ENCODE data around the gene ATP1A4.

Gene ATP1A4

DNA sequence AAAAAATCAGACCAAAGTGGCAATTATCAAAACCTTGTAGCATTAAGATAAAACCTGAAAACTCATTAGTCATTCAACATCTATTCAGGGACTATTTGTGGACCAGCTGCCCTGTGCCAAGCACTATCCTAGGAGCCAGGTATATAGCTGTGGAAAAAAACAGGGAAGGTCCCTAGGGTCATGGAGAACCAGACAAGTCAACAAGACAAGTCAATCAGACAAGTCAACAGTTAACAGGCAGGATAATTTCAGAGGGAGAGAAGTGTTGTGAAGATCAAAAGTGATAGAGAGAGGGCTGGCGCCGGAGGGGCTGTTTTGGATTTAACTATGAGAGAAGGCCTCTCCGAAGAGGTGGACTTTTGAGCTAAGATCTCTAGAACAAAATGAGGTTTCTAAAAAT lies 3.3 kb upstream of the ATP1A4 start:
- no peak for DNase-seq

DNA sequence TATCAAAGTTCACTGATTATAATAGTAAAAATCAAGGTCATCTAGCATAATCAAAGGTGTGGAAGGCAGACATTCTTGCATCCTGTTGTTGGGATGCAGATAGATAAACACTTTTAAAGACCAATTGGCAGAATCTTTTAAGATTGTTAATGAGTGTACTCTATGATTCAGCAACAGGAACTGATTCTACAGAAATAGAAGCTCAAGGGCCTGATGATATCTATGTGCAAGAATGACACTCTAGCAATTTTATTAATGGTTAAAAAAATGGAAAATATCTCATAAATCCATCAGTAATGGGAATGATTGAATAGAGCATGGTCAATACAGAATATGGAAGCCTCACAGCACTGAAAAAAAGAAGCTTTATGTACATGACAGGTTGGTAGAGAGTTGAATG lies 2.2 kb upstream of the ATP1A4 start:
- DNase-seq, result no peak

DNA sequence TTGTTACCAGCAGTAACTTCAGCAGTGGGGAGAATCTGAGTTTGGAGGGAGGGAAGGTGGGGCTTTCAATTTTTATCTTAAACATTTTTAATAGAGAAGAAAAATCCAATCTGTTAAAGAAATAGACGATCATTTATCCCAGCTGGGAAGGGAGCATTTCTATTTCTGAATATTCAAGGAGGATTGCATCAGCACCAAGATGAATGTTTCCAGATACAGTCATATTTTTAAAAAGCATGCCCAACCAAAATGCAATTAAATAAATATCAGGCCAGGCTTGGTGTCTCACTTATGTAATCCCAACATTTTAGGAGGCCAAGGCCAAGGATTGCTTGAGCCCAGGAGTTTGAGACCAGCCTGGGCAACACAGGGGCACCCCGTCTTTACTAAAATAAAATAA lies 1.7 kb upstream of the ATP1A4 start:
- no peak for DNase-seq

DNA sequence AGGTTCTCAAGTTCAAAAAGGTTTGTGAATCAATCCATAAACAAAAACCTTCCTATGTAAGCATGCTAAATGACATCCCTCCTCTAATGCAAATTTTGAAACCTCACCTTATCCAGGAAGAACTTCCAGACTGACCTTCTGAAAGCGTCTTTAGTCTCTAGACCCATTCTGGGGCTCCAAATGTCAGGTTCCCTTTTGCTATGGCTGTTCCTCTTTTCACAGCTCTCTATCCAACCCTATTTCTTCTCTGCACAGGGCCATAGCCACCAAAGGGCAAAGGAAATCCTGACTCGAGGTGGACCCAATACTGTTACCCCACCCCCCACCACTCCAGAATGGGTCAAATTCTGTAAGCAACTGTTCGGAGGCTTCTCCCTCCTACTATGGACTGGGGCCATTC lies 3.4 kb downstream of the ATP1A4 start:
- no peak for DNase-seq

DNA sequence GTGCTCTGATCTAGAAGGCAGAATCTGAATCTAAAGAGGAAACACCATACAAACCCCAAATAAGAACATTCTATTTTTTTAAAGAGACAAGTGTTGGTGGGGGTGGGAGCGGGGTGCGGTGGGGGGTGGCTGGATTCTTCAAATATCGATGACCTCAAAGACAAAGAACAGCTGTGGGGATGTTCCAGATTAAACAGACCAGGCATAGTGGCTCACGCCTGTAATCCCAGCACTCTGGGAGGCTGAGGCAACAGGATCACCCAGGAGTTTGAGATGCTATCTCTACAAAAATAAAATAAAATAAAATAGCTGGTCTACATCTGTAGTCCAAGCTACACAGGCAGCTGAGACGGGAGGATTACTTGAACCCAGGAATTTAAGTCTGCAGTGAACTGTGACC lies 5.0 kb downstream of the ATP1A4 start:
- DNase-seq, result no peak

DNA sequence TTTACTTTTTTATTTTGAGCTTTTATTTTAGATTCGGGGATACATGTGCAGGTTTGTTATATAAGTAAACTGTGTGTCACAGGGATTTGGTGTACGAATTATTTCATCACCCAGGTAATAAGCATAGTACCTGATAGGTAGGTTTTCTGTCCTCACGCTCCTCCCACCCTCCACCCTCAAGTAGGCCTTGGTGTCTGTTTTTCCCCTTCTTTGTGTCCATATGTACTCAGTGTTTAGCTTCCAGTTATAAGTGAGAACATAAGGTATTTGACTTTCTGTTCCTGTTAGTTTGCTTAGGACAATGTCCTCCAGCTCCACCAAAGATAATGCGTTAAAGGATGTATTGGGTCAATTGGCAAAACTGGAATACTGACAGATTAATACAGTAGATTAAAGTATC lies 5.8 kb downstream of the ATP1A4 start:
- DNase-seq, result no peak

DNA sequence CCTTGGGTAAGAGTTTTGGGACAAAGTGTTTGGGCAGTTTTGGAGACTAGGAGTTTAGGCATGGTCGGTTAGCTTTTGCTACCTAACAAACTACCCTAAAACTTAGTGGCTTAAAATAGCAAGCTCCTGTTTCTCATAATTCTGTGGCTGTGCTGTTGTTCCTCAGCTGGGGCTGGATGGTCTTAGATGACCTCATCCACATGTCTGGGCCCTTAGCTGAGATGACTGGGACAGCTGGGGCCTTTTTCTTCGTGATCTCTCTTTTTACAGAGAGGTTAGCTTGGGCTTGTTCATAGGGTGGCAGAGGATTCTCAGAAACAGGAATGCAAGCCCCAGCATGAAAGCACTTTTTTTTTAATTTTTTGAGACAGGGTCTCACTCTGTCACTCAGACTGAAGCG lies 6.6 kb downstream of the ATP1A4 start:
- no peak for DNase-seq

DNA sequence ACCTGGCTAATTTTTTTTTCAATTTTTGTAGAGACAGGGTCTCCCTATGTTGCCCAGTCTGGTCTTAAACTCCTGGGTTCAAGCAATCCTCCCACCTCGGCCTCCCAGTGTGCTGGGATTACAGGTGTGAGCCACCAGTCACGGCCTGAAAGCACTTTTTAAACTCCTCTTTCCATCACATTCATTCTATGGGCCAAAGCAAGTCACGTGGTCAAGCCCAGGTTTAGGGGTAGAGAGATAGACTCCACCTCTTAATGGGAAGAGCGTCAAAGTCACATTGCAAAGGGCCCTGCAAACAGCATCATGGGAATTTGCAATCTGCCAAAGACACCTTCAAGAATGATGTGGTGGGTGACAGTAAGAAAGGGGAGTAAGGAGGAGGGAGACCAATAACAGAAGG lies 7.1 kb downstream of the ATP1A4 start:
- DNase-seq, result no peak

DNA sequence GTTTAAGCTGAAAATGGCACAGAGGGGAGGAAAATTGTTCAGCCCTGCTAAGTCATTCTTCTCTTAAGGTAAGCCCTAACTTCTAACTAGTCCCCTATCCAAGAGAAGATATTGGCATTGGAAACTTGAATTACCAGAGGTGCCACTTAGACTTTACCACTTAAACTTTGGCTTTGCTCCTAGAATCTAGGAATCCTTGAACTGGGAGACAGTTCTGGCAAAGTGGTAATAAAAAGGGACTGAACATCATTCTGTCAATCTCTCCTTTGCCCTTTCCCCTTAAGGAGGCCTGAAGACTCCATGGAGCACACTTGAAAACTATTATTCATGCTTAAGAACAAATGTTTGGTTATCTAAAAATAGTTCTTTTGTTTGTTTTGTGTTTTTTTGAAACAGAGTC lies 8.4 kb downstream of the ATP1A4 start:
- no peak for DNase-seq

DNA sequence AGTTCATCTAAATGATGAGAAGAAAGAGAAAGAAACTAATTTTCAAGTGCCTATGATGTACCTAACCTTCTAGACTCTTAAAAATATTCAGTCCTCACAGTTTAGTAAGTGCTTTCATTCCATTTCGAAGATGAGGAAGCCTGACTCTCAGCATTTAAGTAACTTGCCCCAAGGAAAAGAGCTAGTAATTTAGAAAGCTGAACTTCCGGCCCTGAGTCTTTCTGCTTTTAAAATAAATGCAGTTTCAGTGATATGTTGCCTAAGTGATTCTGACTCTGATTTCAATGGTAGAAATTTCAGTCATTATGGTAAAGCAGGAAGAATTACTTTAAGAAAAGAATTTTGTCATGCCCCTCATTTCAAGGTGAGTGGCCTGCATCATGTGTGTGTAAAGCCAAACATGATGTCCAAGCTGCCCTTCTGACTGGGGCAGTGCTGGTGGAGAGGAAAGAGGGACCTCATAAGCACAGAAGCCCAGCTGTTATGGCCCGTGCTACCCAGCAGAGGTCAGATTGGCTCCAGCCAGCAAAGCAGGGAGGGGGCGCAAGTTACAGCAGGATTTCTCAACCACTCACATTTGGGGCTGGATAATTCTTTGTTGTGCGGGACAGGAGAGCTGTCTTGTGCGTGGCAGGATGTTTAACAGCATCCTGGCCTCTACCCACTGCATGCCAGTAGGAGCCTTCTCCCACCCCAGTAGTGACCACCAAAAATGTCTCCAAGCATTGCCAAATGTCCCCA lies 10.7 kb downstream of the ATP1A4 start:
- peak; percentile 53 for DNase-seq

DNA sequence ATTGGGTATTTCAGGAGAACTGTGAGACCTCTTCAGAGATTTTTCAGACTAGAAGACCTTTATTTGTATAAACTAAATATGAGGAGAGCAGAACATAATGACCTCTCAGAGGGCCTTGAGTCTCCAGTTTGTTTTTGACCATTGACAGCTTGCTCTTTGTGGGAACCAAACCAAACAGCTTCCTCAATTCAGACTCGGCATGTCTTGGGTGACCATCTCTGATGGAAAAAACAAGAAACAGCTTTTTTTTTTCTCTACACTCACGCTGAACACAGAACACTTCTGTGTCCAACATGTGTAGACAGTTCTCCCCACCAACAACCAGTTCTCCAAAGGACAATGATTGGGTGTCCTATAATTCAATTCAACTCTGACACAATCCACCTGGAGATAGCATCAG lies 11.5 kb downstream of the ATP1A4 start:
- DNase-seq, result peak; percentile 28

DNA sequence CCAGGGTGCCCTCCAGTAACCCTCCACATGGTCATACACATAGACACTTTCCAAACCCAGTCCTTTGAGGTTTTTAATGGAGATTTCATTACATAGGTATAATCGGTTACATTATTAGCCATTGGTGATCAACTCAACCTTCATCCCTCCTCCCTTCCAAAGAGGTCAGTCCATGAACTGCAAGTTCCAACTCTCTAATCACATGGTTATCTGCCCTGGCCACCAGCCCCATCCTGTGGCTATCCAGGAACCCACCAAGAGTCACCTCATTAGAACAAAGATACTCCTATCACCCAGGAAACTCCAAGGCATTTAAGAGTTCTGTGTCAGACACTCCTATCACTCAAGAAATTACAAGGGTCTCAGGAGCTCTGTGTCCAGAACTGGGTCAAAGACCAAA lies 12.2 kb downstream of the ATP1A4 start:
- DNase-seq, result peak; percentile 54

DNA sequence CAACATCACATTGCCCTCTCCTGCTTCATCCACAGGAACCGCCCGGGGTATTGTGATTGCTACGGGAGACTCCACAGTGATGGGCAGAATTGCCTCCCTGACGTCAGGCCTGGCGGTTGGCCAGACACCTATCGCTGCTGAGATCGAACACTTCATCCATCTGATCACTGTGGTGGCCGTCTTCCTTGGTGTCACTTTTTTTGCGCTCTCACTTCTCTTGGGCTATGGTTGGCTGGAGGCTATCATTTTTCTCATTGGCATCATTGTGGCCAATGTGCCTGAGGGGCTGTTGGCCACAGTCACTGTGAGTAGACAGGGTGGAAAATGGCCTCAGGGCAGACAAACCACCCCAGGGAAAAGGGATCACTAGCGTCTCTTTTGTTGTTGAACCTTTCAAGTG lies 12.7 kb downstream of the ATP1A4 start:
- DNase-seq, result peak; percentile 16

DNA sequence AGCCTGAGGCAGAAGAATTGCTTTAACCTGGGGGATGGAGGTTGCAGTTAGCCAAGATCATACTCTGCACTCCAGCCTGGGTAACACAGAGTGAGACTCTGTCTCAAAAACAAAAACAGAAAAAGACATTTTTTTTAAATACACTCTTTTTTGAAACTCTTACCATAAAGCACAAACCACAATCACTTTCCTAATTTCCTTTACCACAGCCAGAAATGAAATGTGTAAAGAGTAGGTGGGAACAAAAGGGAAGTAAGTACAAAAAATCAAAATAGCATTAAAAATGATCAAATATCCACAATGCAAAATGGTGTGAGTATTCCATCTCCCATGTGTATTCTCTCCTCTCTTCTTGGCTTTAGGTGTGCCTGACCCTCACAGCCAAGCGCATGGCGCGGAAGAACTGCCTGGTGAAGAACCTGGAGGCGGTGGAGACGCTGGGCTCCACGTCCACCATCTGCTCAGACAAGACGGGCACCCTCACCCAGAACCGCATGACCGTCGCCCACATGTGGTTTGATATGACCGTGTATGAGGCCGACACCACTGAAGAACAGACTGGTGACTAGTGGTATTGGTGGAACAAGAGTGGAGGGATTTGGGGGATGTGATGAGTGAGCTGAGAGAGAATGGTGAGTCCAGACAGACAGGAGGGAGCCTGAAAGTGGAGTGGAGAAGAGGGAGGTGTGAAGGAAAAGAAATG lies 14.9 kb downstream of the ATP1A4 start:
- DNase-seq, result peak; percentile 48

DNA sequence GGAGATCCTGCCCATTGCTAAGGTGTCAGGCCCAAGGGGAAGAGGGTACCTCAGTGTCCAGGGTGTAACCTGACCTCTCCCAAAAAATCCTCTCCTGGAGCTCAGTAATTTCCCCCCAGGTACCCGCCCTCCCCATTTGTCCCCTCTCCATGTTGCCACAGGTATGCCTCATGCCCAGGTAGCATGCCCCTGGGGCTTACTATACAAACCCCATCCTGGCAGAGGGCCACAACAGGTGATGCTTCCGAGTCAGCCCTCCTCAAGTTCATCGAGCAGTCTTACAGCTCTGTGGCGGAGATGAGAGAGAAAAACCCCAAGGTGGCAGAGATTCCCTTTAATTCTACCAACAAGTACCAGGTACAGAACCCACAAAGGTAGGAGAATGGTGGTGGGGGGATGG lies 15.7 kb downstream of the ATP1A4 start:
- no peak for DNase-seq

DNA sequence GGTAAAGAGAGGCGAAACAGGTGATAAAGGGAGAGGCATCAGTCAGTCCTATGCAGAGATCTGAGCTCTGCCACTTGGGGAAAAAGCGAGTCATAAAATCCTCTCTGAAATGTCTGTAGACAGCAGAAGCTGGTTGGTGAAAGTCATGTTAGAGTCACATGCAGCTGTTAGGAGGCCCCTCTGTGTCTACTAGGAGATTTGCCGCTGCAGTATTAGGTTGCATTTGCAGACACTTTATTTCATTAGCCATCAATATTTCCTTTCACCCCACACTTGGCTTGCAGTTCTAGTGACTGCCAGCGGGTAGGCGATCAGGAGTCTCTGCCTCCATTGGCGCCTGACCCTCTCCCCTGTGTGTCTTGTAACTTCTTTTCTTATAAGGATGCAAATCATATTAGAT lies 16.2 kb downstream of the ATP1A4 start:
- DNase-seq, result peak; percentile 37

DNA sequence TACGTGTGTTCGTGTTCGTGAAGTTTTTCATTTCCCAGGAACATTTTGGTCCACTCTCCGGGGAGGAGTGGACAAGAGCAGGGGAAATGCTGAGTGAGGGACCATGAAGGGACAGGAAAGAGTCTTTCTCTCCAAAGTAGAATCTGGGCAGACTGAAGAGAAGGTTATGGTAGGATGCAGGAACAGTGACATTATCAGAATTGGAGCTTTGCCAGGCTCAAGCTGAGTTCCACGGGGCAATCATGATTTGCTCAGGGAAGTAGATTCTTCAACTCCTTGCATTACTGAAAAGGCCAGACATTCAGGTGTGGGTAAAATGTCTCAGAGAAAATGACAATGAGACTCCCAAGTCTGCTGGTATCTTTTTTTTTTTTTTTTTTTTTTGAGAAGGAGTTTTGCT lies 16.6 kb downstream of the ATP1A4 start:
- DNase-seq, result peak; percentile 35

DNA sequence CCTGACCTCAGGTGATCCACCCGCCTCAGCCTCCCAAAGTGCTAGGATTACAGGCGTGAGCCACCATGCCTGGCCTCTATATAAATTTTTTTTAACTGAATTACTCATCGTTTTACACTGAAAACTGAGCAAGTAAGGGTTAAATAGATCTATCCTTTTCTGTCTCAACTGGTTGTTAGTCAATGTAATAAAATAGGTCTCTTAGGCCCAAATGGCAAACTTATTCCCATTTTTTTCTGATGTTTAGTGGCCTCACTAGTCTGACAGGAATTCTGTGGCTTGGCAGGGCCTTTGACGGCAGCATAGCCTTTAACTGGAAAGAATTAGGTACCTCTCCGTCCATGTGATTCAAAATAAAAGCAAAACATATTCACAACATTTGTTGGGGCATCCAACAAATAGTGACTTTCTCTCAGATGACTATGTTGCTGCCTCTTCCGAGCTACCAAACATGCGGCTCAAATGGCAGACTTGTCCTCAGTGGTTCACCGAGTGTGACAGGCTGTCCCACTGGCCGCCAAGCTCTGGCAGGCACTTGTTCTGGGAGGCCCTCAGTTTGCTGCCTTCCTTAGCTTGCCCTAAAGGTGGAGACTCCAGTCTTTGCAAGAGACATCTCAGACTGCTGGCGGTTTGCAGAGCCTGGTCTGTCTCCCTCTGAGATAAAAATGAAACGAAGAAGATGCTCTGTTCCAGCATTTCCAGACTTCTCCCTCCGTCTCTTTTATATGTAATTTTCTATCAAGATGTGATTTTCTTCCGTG lies 17.4 kb downstream of the ATP1A4 start:
- DNase-seq, result peak; percentile 21

DNA sequence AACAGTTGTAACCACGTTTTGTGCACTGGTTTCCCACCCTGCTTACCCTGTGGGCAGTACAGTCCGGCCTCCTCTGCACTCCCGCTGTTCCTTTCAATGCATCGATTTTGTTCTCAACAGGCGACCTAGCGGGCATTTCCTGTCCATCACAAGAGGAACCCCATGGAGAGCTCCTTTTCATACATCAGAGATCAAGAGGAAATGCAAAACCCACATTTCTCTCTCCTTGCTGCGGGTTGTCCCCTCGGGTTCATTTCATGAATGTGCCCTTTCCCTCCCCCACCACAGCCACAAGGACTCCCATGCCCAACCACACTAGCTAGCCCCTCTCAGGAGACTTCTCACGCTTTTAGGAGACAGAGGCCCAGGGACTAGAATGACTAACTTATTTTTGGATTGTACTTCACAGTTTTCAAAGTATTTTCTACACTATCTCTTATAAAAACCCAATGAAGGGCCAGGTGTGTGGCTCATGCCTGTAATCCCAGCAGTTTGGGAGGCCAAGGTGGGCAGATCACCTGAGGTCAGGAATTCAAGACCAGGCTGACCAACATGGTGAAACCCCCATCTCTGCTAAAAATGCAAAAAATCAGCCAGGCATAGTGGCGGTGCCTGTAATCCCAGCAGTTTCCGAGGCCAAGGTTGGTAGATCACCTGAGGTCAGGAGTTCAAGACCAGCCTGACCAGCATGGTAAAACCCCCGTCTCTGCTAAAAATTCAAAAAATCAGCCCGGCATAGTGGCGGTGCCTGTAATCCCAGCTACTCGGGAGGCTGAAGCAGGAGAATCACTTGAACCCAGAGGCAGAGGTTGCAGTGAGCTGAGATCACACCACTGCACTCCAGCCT lies 18.4 kb downstream of the ATP1A4 start:
- peak; percentile 77 for DNase-seq

DNA sequence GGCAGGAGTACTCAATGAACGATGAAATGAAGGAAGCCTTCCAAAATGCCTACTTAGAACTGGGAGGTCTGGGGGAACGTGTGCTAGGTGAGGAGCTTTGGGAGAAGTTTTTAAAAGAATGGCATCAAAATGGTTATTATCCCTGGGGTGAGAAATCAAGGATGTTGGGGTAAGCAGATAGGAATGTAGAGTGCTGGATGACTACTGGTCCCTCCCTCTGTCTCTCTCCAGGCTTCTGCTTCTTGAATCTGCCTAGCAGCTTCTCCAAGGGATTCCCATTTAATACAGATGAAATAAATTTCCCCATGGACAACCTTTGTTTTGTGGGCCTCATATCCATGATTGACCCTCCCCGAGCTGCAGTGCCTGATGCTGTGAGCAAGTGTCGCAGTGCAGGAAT lies 20.0 kb downstream of the ATP1A4 start:
- no peak for DNase-seq

DNA sequence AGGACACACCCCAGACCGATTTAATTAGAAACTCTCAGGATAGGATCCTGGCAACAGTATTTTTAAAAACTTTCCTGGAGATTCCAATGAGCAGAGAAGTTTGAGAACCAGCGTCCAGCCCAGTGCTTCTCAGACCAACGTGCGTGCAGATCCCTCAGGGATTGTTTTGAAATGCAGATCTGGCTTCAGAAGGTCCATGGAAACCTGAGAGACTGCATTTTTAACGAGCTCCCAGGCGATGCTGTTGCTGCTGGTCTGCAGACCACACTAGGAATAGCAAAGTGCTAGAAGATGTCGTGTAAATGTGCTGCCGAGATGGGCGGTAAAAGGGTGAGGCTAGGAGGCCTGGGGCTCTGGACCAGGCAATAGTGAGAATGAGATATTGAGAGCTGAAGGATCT lies 20.6 kb downstream of the ATP1A4 start:
- DNase-seq, result no peak

DNA sequence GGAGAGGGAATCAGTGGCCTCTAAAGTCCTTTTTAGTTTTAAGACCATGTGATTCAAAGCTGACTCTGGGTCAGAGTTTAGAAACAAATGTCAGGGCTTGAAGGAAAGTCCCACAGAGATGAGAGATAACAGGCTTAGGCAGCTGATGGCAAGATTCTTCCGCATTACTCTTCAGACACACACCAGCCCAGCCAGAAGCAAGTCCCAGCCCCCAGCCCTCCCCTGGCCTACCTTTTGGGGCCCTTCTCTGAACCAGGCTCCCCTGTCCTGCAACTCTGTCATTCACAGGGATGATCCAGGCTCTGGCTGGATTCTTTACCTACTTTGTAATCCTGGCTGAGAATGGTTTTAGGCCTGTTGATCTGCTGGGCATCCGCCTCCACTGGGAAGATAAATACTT lies 25.8 kb downstream of the ATP1A4 start:
- peak; percentile 39 for DNase-seq

DNA sequence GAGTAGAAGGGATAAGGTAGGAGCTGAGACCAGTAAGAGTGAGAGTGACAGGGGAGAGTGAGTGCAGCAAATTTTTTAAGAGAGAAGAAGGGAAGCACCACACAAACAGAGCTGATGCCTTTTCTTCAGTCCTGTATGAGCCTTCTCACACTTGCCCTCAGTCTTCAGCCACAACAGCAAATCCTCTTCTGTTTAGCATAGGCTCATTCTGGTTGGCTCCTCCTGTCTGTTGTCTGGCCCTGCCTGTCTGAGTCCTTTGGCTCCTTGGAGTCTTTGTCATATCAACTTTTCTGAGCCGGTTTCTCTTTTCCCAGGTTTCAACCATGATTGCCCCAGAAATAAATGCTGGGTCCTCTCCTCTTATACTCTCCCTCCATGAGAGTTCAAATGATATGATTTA lies 26.3 kb downstream of the ATP1A4 start:
- no peak for DNase-seq
